DND-41 (cell line): ENCODE results near the gene DNAH17.

Source experiments
- EZH2 ChIP-seq: IDR thresholded peaks from 3 replicates; pipeline ENCODE4 v1.6.1; 2012; ENCODE audit warnings: borderline replicate concordance, low read depth, mild to moderate bottlenecking, moderate library complexity, low read length, inconsistent platforms; ENCODE audit not compliant: severe bottlenecking
- TF ChIP-seq, protein P1 (sequence below): IDR thresholded peaks from 2 replicates; pipeline ENCODE4 v1.5.1; 2012; ENCODE audit warnings: borderline replicate concordance, low read length, moderate library complexity, mild to moderate bottlenecking; ENCODE audit not compliant: poor library complexity, severe bottlenecking; ENCODE audit errors: extremely low read depth

DNA sequence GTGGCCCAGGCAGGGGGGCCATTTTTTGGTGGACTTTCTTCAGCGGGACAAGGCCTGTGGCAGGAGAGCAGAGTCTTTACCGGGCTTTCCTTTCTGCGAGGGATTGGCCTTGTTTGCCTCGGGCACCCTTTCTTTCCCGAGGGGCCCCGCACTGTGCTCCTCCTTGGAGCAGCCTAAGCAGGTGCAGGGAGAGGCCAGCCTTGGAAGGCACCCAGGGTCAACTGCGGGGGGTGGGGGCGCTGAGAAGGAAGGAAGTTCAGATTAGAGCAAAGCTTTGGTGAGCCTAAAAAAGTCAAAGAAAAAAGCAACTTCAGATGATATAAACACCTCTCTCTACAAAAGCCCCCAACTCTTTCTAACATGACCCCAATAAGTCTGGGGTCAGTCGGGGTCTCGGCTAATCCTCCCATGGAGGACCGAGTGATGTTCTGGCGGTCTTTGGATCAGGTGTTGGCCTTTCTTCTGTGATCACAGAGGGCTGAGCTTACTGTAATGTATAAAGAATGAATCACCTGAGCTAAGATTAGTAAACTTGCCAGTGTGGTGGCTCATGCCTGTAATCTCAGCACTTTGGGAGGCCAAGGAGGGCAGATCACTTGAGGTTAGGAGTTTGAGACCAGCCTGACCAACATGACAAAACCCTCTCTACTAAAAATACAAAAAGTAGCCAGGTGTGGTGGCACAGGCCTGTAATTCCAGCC, 135.8 kb downstream of the DNAH17 start:
- TF ChIP-seq, protein P1, sequence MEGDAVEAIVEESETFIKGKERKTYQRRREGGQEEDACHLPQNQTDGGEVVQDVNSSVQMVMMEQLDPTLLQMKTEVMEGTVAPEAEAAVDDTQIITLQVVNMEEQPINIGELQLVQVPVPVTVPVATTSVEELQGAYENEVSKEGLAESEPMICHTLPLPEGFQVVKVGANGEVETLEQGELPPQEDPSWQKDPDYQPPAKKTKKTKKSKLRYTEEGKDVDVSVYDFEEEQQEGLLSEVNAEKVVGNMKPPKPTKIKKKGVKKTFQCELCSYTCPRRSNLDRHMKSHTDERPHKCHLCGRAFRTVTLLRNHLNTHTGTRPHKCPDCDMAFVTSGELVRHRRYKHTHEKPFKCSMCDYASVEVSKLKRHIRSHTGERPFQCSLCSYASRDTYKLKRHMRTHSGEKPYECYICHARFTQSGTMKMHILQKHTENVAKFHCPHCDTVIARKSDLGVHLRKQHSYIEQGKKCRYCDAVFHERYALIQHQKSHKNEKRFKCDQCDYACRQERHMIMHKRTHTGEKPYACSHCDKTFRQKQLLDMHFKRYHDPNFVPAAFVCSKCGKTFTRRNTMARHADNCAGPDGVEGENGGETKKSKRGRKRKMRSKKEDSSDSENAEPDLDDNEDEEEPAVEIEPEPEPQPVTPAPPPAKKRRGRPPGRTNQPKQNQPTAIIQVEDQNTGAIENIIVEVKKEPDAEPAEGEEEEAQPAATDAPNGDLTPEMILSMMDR: no peak
- no peak for TF ChIP-seq EZH2
